ENCODE results near the gene ATP5F1B.

DNA sequence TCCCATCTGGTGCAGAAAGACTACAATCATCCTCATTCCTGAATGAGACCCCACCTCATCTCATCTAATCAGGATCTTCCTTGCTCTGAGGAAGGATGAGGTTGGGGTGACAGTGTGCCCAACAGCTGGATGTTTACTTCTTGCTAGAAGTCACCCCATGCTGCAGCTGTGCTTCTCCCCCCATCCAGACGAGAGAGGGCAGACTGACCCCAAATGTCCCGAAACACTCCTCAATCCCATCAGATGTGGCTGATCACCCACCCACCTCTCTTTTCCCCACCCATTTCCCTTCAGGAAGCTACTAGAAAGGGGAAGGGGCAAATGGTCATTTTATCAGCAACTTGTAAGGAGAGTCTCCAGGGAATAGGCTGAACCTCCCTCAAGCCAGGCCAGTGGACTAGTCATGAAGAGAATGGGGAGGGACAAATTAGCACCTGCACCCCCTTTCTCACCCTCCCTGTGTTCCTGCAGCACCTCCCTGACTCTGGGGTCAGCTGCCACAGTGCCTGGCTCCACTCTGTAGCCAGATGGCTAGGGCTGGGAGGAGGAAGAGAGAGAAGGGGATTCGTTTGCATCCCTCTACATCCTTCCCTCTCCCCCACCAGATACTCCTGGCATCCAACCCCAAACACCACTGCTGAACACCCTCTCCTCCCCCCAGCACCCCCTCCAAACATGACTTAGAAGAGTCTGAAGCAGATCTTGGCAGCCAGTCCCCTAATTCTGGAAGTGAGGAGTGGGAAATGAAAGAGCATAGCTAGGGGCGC is 12.9 kb downstream of the ATP5F1B start:
- TF ChIP-seq, protein P1, sequence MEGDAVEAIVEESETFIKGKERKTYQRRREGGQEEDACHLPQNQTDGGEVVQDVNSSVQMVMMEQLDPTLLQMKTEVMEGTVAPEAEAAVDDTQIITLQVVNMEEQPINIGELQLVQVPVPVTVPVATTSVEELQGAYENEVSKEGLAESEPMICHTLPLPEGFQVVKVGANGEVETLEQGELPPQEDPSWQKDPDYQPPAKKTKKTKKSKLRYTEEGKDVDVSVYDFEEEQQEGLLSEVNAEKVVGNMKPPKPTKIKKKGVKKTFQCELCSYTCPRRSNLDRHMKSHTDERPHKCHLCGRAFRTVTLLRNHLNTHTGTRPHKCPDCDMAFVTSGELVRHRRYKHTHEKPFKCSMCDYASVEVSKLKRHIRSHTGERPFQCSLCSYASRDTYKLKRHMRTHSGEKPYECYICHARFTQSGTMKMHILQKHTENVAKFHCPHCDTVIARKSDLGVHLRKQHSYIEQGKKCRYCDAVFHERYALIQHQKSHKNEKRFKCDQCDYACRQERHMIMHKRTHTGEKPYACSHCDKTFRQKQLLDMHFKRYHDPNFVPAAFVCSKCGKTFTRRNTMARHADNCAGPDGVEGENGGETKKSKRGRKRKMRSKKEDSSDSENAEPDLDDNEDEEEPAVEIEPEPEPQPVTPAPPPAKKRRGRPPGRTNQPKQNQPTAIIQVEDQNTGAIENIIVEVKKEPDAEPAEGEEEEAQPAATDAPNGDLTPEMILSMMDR (IDR thresholded peaks at IDR 0.05): no peak
- no peak for TF ChIP-seq POLR2A (IDR thresholded peaks at IDR 0.05)

Measured in lower leg skin (tissue), 3 donors.